GM21381 (cell line): ENCODE data around the gene NT5C3A.
"Not testable (repeated sequence)": the region's sequence is repeated elsewhere in the genome, so short reads cannot be mapped to it uniquely, and the experiment has no call there.

Experiments used
- ATAC-seq: cut with Tn5 transposase; IDR thresholded peaks from one replicate; pipeline ENCODE4 v1.9.1; 2021; ENCODE audit warnings: mild to moderate bottlenecking, moderate library complexity; ENCODE audit not compliant: unreplicated experiment

NT5C3A gene

DNA sequence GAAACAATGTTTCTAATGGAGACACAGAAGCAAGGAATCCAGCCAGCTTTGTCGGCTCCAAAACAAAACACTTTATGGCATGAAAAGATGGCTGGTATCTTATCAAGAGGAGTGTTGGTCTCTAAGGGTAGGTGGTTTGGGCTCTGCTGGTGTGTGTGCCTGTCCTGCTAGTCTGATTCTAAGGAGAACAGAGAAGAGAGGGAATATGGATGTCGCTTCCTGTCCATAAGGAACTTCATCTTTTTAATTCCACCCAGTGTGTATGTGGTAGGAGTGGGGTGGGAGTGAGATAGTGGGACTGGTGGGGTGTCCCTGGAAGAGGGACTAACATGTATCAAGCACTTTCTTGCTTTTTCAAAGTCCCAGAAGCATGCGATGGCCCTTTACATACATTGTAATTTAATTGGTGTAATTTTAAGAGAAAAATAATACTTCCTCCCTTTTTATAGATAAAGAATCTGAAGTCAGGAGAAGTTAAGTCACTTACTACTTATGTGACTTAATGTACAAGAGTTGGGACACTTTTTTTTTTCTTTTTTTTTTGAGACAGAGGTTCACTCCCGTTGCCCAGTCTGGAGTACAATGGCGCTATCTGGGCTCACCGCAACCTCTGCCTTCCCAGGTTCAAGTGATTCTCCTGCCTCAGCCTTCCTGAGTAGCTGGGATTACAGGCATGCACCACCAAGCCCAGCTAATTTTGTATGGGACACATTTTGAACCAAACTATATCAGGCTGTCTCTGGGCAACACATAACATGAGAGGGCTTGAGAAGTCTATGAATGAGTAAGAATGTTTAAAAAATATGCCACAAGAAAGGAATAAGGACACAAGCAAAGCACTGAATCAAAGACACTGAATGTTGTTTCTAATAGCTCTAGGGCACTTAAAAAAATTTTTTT, 18.8 kb downstream of the NT5C3A start:
- ATAC-seq, result no peak

DNA sequence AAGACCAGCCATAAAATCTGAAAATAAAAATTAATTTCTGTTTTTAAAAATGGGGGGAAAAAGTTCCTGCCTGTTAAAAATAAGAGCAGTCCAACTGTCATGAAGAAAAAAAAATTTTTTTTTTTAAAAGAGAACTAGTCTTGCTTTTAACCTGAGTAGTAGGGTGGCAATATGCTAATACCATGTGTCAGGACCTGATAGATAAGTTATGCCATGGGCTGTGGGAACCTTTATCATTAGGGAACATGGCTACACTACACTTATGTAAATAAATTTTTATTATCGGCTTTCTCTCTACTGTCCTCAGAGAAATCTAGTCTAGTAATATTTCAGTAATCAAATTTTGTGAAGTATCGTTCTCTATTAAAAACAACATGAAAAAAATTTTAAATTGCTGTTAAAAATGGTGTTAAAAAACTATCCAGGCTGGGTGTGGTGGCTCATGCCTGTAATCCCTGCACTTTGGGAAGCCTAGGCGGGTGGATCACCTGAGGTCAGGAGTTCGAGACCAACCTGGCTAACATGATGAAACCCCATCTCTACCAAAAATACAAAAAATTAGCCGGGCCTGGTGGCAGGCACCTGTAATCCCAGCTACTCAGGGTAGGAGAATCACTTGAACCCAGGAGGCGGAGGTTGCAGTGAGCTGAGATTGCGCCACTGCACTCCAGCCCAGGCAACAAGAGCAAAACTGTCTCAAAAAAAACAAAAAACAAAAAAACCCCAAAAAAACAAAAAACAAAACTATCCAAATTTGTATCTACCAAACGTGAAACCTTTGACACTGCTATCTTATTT, 20.7 kb downstream of the NT5C3A start:
- no peak for ATAC-seq

DNA sequence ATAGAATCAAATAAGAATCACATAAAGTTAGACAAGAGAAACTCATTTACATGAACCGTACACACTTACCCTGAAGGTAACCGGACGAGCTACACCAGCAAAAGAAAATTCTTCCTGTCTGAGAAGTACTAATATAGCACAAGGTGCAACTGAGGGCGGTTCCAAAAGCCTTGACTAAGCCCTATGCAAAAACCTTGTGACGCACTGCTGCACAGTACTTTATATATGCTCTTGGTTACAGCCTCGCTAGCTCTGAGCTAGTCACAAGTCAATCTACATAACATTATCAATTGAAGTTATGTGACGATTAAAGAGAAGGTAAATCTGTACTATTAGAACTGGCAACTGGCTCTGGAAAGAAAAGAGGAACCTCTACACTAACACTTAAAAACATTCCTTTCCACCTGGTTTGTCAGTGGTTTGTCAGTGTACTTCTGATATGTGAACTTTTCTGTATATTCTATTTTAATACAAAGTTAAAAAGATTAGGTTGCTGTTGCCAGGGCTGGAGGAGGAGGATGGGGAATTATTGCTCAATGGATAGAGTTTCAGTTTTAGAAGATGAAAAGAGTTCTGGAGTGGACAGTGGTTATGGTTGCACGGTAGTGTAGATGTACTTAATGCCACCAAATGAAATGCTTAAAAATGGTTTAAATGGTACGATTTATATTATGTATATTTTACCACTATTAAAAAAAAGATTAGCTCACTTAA, 21.6 kb downstream of the NT5C3A start:
- ATAC-seq, result peak; percentile 91

- ATAC-seq, result no peak
Observed at GRCh38 chr7:33039903-33040292, 22.7 kb downstream of the NT5C3A start.

DNA sequence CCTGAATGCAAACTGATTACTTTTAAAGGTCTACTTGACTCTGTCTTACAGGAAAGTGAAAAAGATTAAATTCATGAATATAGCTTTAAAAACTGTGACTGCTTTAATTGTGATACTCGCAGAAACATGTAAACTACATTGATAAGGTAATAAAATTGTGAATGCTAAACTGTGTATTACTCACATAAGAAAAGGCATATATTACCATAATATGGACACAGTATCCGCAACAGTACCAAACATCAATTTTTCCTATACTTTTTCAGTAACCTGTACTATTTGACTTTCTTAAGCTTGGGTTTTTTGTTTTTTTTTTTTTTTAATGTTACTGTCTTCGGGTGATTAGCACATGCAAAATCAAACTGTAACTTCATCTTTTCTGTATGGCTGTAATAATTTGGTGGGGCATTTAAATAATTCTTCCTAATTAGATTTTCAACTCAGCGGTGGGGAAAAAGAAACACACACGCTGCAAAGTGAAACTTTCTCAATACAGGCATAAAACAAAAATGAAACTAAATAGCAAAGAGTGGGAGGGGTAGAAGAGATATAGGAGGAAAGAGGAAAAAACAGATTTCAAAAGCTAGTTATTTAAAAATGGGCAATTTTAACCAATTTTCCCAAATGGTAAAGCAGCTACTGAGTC, 23.2 kb downstream of the NT5C3A start:
- peak; percentile 37 for ATAC-seq

GRCh38 chr7:33038639-33039038, 23.9 kb downstream of the NT5C3A start:
- no peak for ATAC-seq

DNA sequence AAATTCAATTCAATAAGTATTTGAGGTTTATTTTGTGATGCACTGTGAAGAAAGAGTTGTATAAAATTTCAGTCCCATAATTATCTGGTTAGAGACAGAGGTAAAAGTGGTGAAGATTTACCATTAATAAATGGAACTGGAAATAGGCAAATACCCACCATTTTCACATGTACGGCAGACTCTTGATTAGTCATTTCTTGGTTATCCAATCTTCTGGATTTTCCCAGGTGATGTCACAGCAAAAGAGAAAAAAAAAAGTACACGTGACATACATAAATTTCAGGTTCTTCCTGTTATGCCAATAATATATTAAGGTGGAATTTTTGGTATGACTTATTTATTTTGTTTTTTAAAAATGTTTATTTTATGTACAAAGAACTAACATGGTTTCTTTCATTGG, 26.8 kb downstream of the NT5C3A start:
- ATAC-seq, result no peak

DNA sequence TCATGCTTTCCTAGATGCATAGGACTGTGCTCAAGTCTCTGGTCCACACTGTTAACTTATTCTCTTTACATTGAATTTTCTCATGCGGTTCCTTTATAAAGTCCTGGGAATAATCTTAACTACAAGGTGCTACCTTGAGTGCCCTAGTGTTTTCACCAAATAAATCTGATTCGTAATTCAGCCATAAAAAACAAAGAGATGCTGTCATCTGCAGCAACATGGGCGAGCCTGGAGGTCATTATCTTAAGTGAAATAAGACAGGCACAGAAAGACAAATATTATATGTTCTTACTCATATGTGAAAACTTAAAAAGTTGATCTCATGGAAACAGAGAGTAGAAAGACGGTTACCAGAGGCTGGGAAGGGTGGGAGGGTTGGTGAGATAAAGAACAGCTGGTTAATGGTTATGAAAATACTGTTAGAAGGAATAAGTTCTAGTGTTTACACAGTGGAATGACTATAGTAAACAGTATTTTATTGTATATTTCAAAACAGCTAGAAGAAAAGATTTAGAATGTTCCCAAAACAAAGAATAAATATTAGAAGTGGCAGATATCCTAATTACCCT, 38.3 kb downstream of the NT5C3A start:
- no peak for ATAC-seq

GRCh38 chr7:33012364-33012763, 50.2 kb downstream of the NT5C3A start:
- no peak for ATAC-seq

- no peak for ATAC-seq
Observed at GRCh38 chr7:33009734-33010133, 52.8 kb downstream of the NT5C3A start.

DNA sequence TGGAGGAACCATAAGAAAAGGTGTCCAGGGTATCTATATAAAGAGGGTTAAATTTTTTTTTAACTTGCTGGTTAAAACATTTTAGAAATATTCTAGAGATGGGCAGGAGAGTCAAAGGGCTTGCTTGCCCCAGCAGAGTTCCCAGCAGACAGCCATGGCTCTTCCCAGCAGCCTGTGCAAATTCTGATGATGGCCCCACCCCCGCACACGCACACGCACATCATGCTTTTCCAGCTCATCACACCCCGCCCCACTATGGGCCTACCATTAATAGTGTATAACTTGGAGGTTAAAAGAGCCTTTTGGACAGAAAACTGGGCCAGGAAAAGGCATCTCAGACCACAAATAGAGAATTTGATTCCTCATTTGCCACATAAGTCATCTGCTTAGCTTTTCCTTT, 56.9 kb downstream of the NT5C3A start:
- ATAC-seq, result not testable (repeated sequence)

DNA sequence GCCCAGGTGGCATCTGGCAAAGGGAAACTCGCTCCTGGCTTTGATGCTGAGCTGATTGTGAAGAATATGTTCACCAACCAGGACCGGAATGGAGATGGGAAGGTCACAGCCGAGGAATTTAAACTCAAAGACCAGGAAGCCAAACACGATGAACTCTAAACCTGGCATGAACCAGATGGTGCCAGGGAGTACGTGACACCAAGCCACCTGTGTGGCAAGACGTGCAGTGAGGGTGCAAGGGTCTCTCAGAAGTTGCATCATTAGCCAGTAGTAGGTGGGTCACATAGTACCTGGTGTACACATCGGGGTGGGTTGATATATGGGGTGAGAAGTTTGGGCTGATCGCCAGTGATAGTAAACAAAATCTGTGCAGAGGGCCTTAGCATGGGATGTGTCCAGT, 57.4 kb downstream of the NT5C3A start:
- ATAC-seq, result not testable (repeated sequence)

- not testable (repeated sequence) for ATAC-seq
Observed at GRCh38 chr7:33004104-33004616, 58.4 kb downstream of the NT5C3A start.

- not testable (repeated sequence) for ATAC-seq
Observed at GRCh38 chr7:33003111-33003510, 59.5 kb downstream of the NT5C3A start.

- not testable (repeated sequence) for ATAC-seq
Observed at GRCh38 chr7:32999380-32999779, 63.2 kb downstream of the NT5C3A start.

DNA sequence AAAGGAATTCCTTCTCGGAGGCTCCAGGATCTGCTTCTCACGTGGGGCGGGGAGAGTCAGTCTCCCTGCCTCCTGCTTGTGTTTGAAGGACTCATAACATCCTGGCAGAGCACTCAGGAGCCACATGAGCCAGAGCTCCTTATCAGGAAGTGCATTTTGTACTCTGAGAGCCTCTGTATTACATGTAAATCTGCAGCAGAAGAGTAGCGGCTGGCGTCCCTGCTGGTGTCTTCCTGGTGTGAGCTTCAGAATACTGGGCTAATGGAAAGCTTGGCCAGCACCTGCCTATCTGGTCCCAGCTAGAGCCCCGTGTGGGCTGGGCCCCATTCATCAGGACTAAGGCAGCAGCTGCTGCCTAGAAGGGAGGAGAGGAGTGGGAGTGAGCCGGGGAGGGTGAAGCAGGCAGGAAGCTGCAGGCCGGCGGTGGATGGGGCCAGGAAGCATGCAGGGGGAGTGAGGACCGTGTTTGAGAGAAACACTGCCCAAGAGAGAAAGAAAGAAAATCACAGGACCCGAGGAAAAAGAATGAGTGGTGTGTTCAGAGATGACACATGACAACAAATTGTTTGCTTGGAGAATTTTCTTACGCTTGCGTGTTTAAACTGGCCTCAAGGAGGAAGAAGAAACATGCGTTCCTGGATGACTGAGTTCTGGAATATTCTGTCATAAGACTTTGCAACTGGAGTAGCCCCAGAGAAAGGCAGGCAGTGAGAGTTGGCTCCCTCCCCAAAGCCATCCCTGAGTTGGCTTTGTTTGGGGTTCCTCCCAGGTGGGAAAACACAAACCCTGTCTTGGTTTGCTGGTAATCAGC, 64.0 kb downstream of the NT5C3A start:
- peak; percentile 60 for ATAC-seq

DNA sequence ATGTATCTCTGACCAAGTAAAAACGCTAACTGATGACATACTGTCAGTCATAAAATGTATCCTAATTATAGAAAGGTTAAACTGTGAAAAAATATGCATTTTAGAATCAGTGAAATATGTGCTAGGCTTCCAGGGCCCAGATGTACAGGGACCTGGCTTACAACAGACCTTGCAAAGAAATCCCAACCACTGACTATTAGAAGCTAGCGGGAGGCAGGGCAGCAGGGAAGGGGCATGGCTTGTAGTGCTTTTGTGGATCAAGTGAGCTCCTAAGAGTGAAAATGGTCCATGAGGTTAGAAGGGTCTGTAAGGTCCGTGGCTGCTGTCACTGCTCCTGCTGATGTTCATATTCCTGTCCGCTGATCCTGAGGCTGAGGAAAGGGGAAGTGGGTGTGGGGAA, 64.6 kb downstream of the NT5C3A start:
- not testable (repeated sequence) for ATAC-seq

DNA sequence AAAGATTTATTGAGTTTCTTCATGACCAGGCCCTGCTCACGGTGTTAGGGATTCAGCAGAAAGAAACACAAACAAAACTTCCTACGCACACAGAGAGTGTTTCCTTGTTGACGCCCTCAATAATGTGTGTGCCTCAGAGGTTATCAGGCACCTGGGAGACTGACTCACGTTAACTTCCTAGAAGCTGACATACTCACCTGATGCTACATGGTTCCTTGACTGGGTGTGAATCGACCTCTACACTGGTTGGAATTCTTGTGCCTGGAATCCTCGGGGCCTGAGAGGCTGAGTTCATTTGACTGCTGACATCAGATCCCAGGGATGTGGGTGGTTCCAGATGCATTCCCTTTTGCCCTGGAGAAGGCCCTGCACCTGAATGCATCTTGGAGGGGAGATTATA, 69.8 kb downstream of the NT5C3A start:
- ATAC-seq, result not testable (repeated sequence)

GRCh38 chr7:32991975-32992700, 70.4 kb downstream of the NT5C3A start:
- ATAC-seq, result not testable (repeated sequence)
